Measurements from ENCODE around the gene GPR153. TPM values are rescaled to one million over a fixed set of nuclear protein-coding genes. Genes with fewer than 3 reads are reported as not detected.

Gene GPR153
- total and polyA plus RNA-seq, 2 donors (not counting 1 experiment from before 2014, with no cell fraction given), result 4.0 to 8.9 TPM

- Histone ChIP-seq H3K9me3 (ENCODE audit: control insufficient read depth, insufficient read depth, low read depth, low read length) (no peaks in the 10 kb centered on the region), H2AFZ (ENCODE audit: low read length) (no peak overlapping the region), H3K36me3 (ENCODE audit: control insufficient read depth, insufficient read depth, low read length) (no peaks in the 10 kb centered on the region), H3K4me2 (ENCODE audit: extremely low read depth, insufficient read depth, low read length) (no peak overlapping the region), H3K4me3 (replicated peaks in 1 of 4; ENCODE audit: control extremely low read depth in 1 of 4, insufficient read depth in 1 of 4, low read depth in 3 of 4, low read length in 4 of 4) (no peak overlapping the region), H3K27ac (ENCODE audit: insufficient read depth, low read length) (no peak overlapping the region), H3K79me2 (ENCODE audit: control insufficient read depth, insufficient read depth, low read length) (no peaks in the 10 kb centered on the region), H3K9ac (ENCODE audit: insufficient read depth, low read length) (no peak overlapping the region), H3K27me3 (ENCODE audit: control insufficient read depth, insufficient read depth, low read length) (peaks cover 4% of the 10 kb centered on the region), H4K20me1 (ENCODE audit: control insufficient read depth, extremely low read depth, insufficient read depth, low read length) (no peaks in the 10 kb centered on the region), H3K4me1 (ENCODE audit: control insufficient read depth, extremely low read depth, insufficient read depth, low read length) (no peaks in the 10 kb centered on the region)
- DNase-seq (ENCODE audit: low read depth in 2 of 2), result no peak
- TF ChIP-seq EZH2 (IDR thresholded peaks at IDR 0.05; ENCODE audit: low read length, missing control alignments), result no peak
- no peak for TF ChIP-seq CTCF (conservative IDR thresholded peaks at IDR 0.05 in 1 of 2, IDR thresholded peaks at IDR 0.05 in 1 of 2; ENCODE audit: low read depth in 1 of 2, low read length in 2 of 2)
Observed at GRCh38 chr1:6253380-6253779, 7.5 kb downstream of the GPR153 start.

GRCh38 chr1:6252374-6252710 lies 8.6 kb downstream of the GPR153 start:
- H2AFZ ChIP-seq (ENCODE audit: low read length), result no peak overlapping the region
- H3K36me3 ChIP-seq (ENCODE audit: control insufficient read depth, insufficient read depth, low read length), result no peaks in the 10 kb centered on the region
- H3K79me2 ChIP-seq (ENCODE audit: control insufficient read depth, insufficient read depth, low read length), result no peaks in the 10 kb centered on the region
- no peak for DNase-seq (ENCODE audit: low read depth in 2 of 2)
- no peak overlapping the region for H3K9ac ChIP-seq (ENCODE audit: insufficient read depth, low read length)
- H3K4me2 ChIP-seq (ENCODE audit: extremely low read depth, insufficient read depth, low read length), result no peak overlapping the region
- H3K27ac ChIP-seq (ENCODE audit: insufficient read depth, low read length), result no peak overlapping the region
- H4K20me1 ChIP-seq (ENCODE audit: control insufficient read depth, extremely low read depth, insufficient read depth, low read length), result no peaks in the 10 kb centered on the region
- H3K9me3 ChIP-seq (ENCODE audit: control insufficient read depth, insufficient read depth, low read depth, low read length), result no peaks in the 10 kb centered on the region
- H3K4me1 ChIP-seq (ENCODE audit: control insufficient read depth, extremely low read depth, insufficient read depth, low read length), result no peaks in the 10 kb centered on the region
- peaks cover 4% of the 10 kb centered on the region for H3K27me3 ChIP-seq (ENCODE audit: control insufficient read depth, insufficient read depth, low read length)
- TF ChIP-seq CTCF (conservative IDR thresholded peaks at IDR 0.05 in 1 of 2, IDR thresholded peaks at IDR 0.05 in 1 of 2; ENCODE audit: low read depth in 1 of 2, low read length in 2 of 2), result no peak
- H3K4me3 ChIP-seq (replicated peaks in 1 of 4; ENCODE audit: control extremely low read depth in 1 of 4, insufficient read depth in 1 of 4, low read depth in 3 of 4, low read length in 4 of 4), result no peak overlapping the region

GRCh38 chr1:6251681-6252373 lies 9.1 kb downstream of the GPR153 start:
- H4K20me1 ChIP-seq (ENCODE audit: control insufficient read depth, extremely low read depth, insufficient read depth, low read length), result no peaks in the 10 kb centered on the region
- no peaks in the 10 kb centered on the region for H3K4me1 ChIP-seq (ENCODE audit: control insufficient read depth, extremely low read depth, insufficient read depth, low read length)
- H3K36me3 ChIP-seq (ENCODE audit: control insufficient read depth, insufficient read depth, low read length), result no peaks in the 10 kb centered on the region
- no peak overlapping the region for H2AFZ ChIP-seq (ENCODE audit: low read length)
- no peak for TF ChIP-seq EZH2 (IDR thresholded peaks at IDR 0.05; ENCODE audit: low read length, missing control alignments)
- TF ChIP-seq CTCF (conservative IDR thresholded peaks at IDR 0.05 in 1 of 2, IDR thresholded peaks at IDR 0.05 in 1 of 2; ENCODE audit: low read depth in 1 of 2, low read length in 2 of 2), result no peak
- H3K27me3 ChIP-seq (ENCODE audit: control insufficient read depth, insufficient read depth, low read length), result peaks cover 4% of the 10 kb centered on the region
- H3K4me3 ChIP-seq (replicated peaks in 1 of 4; ENCODE audit: control extremely low read depth in 1 of 4, insufficient read depth in 1 of 4, low read depth in 3 of 4, low read length in 4 of 4), result no peak overlapping the region
- no peaks in the 10 kb centered on the region for H3K9me3 ChIP-seq (ENCODE audit: control insufficient read depth, insufficient read depth, low read depth, low read length)
- no peaks in the 10 kb centered on the region for H3K79me2 ChIP-seq (ENCODE audit: control insufficient read depth, insufficient read depth, low read length)
- no peak overlapping the region for H3K27ac ChIP-seq (ENCODE audit: insufficient read depth, low read length)
- no peak for DNase-seq (ENCODE audit: low read depth in 2 of 2)
- no peak overlapping the region for H3K9ac ChIP-seq (ENCODE audit: insufficient read depth, low read length)
- H3K4me2 ChIP-seq (ENCODE audit: extremely low read depth, insufficient read depth, low read length), result no peak overlapping the region
